GM21390 (cell line): Measurements from ENCODE around the gene ANKS1B.

Source experiments
- ATAC-seq: cut with Tn5 transposase; IDR thresholded peaks from one replicate; pipeline ENCODE4 v1.9.1; 2021; ENCODE audit not compliant: unreplicated experiment

ANKS1B gene

DNA sequence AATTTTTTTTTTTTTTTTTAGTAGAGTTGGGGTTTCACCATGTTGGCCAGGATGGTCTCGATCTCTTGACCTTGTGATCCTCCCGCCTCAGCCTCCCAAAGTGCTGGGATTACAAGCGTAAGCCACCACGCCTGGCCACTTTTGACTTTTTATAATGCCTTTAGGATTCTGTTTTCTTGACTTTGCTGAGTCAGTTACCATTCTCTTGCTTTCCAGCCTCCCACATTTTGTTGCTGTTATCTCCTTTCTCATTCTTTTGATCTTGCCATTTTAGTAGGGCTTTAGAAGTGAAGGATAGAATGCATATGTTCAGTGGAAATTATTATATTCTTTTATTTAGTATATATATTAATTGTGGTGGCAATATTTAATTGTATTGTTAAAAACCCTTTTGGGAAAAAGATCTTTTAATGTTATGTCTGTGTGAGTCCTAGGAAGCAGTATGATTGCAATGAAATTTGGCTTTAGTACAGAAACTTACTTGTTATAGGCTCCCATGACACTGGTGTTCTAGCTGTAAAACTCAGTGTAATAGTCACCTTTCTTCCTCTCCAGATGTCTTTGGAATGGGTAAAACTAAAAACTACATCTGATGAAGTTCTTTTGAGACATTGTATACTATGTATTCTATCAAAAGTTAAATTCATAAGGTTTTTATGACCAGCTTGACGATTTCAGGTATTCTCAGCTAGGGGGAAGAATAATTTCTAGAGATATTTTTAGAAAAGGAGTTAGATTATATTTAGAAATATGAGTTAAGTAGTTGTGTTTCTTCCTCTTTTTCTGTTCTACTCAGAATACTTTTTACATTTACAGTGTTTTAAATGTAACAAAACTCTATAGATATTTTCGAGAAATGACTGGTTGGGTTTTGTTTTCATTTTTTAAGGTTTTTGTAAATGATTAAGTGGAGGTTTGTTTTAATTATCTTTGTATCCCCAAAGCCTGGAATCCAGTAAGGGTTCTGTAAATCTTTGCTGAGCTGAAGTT lies 1264.9 kb downstream of the ANKS1B start:
- ATAC-seq = peak; percentile 52

DNA sequence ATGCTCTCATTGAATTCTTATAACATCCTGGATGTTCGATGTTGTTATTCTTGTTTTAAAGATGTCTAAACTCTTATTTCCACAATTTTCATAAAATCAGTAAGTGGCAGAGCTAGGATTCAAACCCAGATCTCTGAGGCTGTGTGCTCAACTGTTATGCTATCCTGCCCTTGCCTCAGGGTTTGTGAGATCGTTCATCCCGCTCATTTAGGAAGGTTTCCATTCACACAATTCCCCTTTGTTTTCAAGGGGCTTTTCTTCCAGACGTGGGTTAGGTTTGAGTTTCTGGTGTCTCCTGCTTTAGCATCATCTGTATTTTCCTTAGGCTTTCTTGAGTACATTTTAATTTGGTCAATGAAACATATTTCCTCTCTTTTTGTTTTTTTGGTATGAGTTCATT lies 1270.3 kb downstream of the ANKS1B start:
- no peak for ATAC-seq

DNA sequence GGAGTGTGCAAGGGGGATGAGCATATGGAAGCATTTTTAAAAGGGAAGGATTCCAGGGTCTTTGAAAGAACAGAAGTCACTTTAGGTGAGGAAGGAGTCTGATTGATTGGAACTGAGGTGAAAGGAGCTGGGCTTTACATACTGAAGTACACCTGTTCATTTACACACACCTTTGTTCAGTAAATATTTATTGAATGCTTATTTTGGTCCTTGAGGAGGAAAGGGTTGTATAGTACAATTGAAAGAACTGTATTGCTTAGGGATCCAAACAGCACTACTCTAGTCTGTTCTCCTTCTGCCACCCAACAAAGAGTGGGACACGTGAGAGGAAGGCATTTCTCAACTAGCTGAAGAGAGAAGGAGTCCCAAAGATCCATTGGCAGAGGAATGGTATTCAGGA lies 1275.7 kb downstream of the ANKS1B start:
- no peak for ATAC-seq

DNA sequence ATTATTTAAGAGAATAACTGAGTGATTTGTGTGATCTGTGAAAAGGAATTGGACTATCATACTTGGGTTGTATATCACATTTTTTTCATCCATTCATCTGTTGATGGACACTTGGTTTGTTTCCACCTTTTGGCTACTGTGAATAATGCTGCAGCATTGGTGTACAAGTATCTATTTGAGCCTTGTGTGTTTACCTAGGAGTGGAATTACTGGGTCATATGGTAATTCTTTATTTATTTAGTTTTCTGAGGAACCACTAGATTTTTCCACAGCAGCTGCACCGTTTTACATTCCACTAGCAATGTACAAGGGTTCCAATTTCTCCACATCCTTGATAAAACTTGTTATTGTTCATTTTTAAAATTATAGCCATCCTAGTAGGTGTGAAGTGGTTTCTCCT lies 1283.6 kb downstream of the ANKS1B start:
- no peak for ATAC-seq

DNA sequence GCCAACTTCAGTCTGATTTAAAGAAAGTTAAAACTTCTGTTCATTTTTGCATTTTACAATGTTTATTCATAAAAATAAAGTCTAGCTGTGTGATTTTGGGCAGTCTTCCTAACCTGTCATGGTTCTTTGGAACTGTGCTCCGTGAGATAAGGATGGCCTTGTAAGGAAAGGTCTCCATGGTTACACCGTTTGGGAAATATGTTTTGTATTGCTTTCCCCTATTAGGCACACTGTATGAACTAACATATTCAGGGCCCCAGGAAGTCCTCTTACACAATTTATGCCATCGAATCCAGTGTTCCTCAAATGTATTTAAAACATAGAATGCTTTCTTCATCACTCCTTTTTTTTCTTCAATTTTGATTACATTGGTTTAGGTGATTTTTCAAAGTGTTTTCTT lies 1285.2 kb downstream of the ANKS1B start:
- ATAC-seq = no peak

DNA sequence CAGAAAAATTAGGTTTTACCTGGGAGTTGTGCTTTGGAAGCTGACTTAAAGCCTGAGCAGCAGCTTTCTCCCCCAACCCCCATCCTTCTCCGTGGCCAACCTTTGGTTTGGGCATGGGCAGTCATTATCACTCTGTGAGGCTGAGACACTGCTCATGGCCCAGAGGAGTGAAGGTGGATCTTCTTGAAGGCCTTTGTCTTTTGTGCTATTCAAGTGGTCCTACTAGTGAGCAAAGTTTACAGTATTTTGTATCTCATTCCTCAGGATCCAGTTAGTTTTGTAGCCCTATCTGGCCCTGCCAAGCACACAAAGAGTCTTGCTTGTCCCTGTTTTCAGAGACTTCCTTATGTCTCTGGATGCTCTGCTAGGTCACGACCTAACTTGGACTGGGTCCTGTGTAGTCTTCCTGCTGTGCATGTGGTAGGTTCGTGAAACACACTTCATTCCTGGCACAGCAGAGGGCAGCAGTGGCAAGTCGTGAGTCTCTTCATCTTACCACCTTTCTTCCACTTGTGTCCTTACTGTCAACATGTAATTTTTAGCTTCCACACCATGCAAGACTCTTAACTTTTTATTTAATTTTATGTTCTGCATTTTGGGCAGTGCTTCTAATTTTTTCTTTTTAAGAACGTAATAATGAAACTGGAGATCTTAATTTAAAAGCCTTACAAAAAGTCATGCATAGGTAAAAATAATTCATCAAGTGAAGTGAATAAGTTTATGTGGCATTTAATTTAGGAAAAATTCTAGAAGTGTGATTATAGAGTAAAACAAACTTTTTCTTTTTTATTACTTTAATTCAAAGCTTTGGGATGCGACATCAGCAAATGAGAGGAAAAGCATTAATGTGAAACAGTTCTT lies 1285.9 kb downstream of the ANKS1B start:
- peak; percentile 96 for ATAC-seq

DNA sequence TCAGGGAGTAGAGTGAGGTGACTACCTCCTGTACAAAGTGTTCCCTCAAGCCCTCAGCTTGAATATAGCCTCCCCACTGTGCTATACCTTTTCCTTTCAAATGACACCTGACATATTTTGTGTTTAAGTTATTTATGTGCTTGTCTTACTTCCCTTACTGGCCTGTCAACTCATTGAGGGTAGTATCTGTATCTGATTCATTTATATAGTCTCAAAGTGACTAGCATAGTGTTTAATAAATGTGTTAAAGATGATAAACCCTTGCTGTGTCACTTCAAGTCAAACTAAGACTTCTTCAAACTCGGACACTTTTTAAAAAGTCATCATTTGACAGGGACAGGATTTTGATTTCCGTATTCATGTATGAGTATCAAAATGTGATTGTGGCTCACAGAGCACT lies 1287.5 kb downstream of the ANKS1B start:
- ATAC-seq = no peak

DNA sequence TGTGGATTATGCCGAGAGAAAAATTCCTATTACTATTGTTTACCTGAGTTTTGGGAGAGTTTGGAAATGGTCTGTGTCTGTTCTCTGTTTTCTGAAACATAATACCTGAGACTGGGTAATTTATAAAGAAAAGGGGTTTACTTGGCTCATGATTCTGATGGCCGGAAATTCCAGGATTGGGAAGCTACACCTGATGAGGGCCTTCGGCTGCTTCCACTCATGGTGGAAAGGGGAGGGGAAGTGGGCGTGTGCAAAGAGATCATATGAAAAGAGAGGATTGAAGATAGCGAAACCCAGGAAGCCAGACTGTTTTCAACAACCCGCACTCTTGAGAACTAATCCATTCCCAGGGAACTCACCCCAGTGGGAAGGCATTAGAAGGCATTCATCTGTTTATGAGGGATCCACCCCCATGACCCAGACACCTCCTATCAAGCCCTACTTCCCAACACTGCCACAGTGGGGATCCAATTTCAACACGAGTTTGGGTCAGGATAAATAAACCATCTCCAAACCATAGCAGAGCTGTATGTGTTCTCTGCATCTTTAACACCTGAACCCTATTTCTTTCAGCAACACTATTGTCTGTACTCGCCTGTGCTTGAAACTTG lies 1288.6 kb downstream of the ANKS1B start:
- ATAC-seq = no peak

DNA sequence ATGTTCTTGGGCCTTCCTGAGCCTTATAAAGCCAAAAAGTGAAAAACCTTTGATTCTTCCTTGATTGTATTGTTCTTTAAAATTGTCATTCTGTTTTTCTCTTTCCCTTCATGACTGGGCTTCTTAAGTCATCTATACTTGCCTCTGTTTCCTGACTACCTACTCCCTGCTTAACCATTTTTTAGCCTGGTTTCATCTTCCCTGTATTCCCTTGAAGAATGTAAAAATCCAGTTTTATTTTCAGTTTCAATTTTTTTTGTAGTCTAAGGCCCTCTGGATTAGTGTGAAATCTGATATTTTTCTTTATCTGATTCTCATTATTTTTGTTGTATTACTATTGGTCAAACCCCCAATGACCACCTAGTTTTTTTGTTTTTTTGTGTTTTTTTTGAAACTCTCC lies 1293.4 kb downstream of the ANKS1B start:
- no peak for ATAC-seq

DNA sequence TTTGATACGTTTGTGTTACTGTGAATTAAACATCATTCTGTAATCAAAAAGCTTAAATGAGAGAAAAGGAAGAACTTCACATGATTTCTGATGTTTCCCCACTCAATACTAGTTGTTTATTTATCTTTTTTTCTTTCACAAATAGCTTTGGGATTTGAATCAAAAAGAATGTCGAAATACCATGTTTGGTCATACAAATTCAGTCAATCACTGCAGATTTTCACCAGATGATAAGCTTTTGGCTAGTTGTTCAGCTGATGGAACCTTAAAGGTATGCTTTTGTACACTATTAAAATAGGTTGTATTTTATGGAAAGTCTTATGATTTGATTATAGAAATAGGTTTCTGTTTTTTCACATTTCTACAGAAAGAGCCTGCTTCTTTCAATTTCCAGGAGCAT lies 1298.1 kb downstream of the ANKS1B start:
- no peak for ATAC-seq
